ENCODE measurements around the gene SIGMAR1. TPM values are rescaled to one million over a fixed set of nuclear protein-coding genes. Genes with fewer than 3 reads are reported as not detected.

SIGMAR1 gene
- total RNA-seq, 2 donors from 2014 or later: 77.0 to 131 TPM

DNA sequence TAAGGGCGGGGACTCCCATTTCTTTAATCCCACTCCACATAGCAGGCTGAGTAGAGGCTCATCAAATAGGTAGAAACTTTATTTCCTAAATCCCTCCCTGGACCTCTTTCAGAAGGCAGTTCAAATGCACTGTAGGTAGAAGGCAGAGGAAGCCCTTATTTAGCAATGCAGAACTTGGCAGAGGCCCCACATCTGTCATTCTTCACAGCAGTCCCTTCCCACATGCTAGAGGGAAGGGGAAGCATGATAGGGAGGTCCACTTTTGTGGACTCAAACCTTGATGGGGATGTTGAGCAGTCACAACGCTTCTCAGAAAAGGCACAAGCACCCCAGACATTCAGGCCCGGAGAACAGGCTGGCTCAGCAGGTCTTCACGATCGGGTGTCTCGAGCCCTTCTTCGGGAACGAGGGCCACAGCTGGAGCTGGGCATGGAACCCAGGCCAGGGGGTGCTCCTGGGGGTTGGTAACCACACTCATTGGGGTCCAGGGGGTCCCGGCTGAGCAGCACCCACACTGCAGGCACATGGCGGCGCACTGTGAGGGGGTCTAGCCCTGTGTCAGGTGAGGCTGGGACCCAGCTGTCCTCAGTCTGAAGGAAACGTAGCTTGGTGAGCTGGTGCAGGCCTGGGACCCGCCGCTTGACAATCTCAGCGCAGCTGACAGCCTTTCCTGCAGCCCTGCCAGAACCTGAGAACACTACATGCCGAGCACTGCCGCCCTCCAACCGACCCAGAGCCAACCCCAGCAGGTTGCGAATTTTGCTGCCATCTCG lies 27.0 kb downstream of the SIGMAR1 start:
- H3K9me3 ChIP-seq: no peaks in the 10 kb centered on the region
- H3K27me3 ChIP-seq (replicated peaks; ENCODE audit: insufficient read depth): no peaks in the 10 kb centered on the region
- TF ChIP-seq, protein P1, sequence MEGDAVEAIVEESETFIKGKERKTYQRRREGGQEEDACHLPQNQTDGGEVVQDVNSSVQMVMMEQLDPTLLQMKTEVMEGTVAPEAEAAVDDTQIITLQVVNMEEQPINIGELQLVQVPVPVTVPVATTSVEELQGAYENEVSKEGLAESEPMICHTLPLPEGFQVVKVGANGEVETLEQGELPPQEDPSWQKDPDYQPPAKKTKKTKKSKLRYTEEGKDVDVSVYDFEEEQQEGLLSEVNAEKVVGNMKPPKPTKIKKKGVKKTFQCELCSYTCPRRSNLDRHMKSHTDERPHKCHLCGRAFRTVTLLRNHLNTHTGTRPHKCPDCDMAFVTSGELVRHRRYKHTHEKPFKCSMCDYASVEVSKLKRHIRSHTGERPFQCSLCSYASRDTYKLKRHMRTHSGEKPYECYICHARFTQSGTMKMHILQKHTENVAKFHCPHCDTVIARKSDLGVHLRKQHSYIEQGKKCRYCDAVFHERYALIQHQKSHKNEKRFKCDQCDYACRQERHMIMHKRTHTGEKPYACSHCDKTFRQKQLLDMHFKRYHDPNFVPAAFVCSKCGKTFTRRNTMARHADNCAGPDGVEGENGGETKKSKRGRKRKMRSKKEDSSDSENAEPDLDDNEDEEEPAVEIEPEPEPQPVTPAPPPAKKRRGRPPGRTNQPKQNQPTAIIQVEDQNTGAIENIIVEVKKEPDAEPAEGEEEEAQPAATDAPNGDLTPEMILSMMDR (IDR thresholded peaks at IDR 0.05): no peak
- ATAC-seq (ENCODE audit: insufficient number of reproducible peaks, low FRiP score, low read depth) (no peak), DNase-seq (ENCODE audit: low spot score) (no peak)
- peaks cover 18% of the 10 kb centered on the region for H3K36me3 ChIP-seq
- H3K4me1 ChIP-seq (ENCODE audit: control insufficient read depth in 1 of 2, low read depth in 2 of 2): peaks cover 4 to 23% of the 10 kb centered on the region in 2 donors
- H3K27ac ChIP-seq: no peak overlapping the region
- H3K4me3 ChIP-seq: peak overlapping the region; percentile 85

DNA sequence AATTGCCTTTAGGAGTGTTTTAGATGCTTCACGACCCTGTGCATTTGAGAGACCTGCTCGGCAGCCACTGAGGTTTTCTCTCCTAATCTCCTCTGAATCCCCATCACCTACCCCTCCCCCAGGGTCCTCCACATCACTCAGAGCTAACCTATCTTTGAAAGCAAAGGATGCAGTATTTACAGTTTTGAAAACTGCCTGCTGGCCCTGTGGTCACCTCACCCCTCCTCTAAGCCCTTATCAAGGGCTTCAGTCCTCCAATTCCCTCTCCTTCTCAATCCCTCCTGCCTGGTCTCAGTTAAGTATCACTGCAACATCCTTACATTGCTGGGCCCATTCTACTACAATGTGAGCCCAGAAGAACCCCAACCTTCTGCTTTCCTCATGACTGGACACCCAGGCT lies 30.3 kb downstream of the SIGMAR1 start:
- no peak for DNase-seq (ENCODE audit: low spot score)
- Histone ChIP-seq H3K36me3 (no peaks in the 10 kb centered on the region), H3K27me3 (replicated peaks; ENCODE audit: insufficient read depth) (no peaks in the 10 kb centered on the region), H3K4me3 (no peak overlapping the region), H3K4me1 (ENCODE audit: control insufficient read depth in 1 of 2, low read depth in 2 of 2) (peaks cover 0 to 19% of the 10 kb centered on the region in 2 donors), H3K27ac (no peak overlapping the region), H3K9me3 (no peaks in the 10 kb centered on the region)
- TF ChIP-seq, protein P1 (IDR thresholded peaks at IDR 0.05): no peak
- ATAC-seq (ENCODE audit: insufficient number of reproducible peaks, low FRiP score, low read depth): no peak

GRCh38 chr9:34606905-34607304 lies 30.7 kb downstream of the SIGMAR1 start:
- ATAC-seq (ENCODE audit: insufficient number of reproducible peaks, low FRiP score, low read depth): no peak
- DNase-seq (ENCODE audit: low spot score): no peak
- Histone ChIP-seq H3K36me3 (no peaks in the 10 kb centered on the region), H3K4me3 (no peak overlapping the region), H3K9me3 (no peaks in the 10 kb centered on the region), H3K27ac (no peak overlapping the region), H3K4me1 (ENCODE audit: control insufficient read depth in 1 of 2, low read depth in 2 of 2) (peaks cover 0 to 15% of the 10 kb centered on the region in 2 donors), H3K27me3 (replicated peaks; ENCODE audit: insufficient read depth) (no peaks in the 10 kb centered on the region)
- TF ChIP-seq, protein P1 (IDR thresholded peaks at IDR 0.05): no peak

DNA sequence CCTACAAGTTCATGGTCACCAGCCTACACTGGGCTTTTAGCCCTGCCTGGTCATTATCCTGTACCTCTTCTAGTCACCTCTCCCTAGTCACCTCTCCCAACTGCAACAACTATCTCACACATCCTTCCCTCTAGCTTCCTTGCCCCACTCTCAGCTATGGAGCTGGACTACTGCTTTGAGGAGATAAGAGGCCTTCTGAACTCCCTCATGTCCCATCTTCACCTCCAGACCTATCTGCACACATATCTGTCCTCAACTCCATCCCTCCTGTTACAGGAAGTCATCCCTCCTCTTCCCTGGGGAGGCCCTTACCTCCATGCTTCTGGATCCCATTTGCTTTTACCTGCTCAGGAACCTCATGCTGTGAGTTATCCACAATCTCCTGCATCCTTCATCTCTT lies 31.4 kb downstream of the SIGMAR1 start:
- Histone ChIP-seq H3K36me3 (no peaks in the 10 kb centered on the region), H3K4me1 (ENCODE audit: control insufficient read depth in 1 of 2, low read depth in 2 of 2) (peaks cover 0 to 9% of the 10 kb centered on the region in 2 donors), H3K27ac (no peak overlapping the region), H3K4me3 (no peak overlapping the region), H3K9me3 (no peaks in the 10 kb centered on the region), H3K27me3 (replicated peaks; ENCODE audit: insufficient read depth) (no peaks in the 10 kb centered on the region)
- DNase-seq (ENCODE audit: low spot score) (no peak), ATAC-seq (ENCODE audit: insufficient number of reproducible peaks, low FRiP score, low read depth) (no peak)
- TF ChIP-seq, protein P1 (IDR thresholded peaks at IDR 0.05): no peak

- Histone ChIP-seq H3K36me3 (no peaks in the 10 kb centered on the region), H3K9me3 (no peaks in the 10 kb centered on the region), H3K4me1 (ENCODE audit: control insufficient read depth in 1 of 2, low read depth in 2 of 2) (no peaks in the 10 kb centered on the region), H3K27me3 (replicated peaks; ENCODE audit: insufficient read depth) (no peaks in the 10 kb centered on the region), H3K4me3 (no peak overlapping the region), H3K27ac (no peak overlapping the region)
- DNase-seq (ENCODE audit: low spot score) (peak; percentile 49), ATAC-seq (ENCODE audit: insufficient number of reproducible peaks, low FRiP score, low read depth) (peak; percentile 81)
- TF ChIP-seq, protein P1 (IDR thresholded peaks at IDR 0.05): peak; percentile 91
These were observed 33.9 kb downstream of the SIGMAR1 start for GRCh38 chr9:34603610-34604231.
